GM19463 (cell line): ENCODE data around the gene WWOX.

Source experiments
- ATAC-seq: cut with Tn5 transposase; IDR thresholded peaks from one replicate; pipeline ENCODE4 v1.9.1; 2021; ENCODE audit warnings: mild to moderate bottlenecking, moderate library complexity; ENCODE audit not compliant: unreplicated experiment

The WWOX gene

GRCh38 chr16:79131321-79132075 lies 1032.0 kb downstream of the WWOX start:
- ATAC-seq: no peak

GRCh38 chr16:79132701-79133100 lies 1033.2 kb downstream of the WWOX start:
- ATAC-seq: no peak

- no peak for ATAC-seq
Measured at GRCh38 chr16:79134300-79134699, 1034.8 kb downstream of the WWOX start.

GRCh38 chr16:79136955-79137354 lies 1037.5 kb downstream of the WWOX start:
- ATAC-seq: no peak

GRCh38 chr16:79137426-79137939 lies 1038.0 kb downstream of the WWOX start:
- no peak for ATAC-seq

- ATAC-seq: no peak
Measured at GRCh38 chr16:79139799-79140198, 1040.3 kb downstream of the WWOX start.

- no peak for ATAC-seq
Measured at GRCh38 chr16:79143026-79143425, 1043.6 kb downstream of the WWOX start.

- ATAC-seq: no peak
Measured at GRCh38 chr16:79150151-79150550, 1050.7 kb downstream of the WWOX start.

GRCh38 chr16:79150632-79151310 lies 1051.3 kb downstream of the WWOX start:
- no peak for ATAC-seq

- ATAC-seq: no peak
Measured at GRCh38 chr16:79154086-79154485, 1054.6 kb downstream of the WWOX start.

GRCh38 chr16:79155471-79155870 lies 1056.0 kb downstream of the WWOX start:
- ATAC-seq: no peak

GRCh38 chr16:79155904-79156303 lies 1056.5 kb downstream of the WWOX start:
- ATAC-seq: no peak

GRCh38 chr16:79156761-79157160 lies 1057.3 kb downstream of the WWOX start:
- no peak for ATAC-seq

- no peak for ATAC-seq
Measured at GRCh38 chr16:79158337-79158736, 1058.9 kb downstream of the WWOX start.

- no peak for ATAC-seq
Measured at GRCh38 chr16:79159261-79160049, 1060.0 kb downstream of the WWOX start.

- no peak for ATAC-seq
Measured at GRCh38 chr16:79162977-79163376, 1063.5 kb downstream of the WWOX start.

GRCh38 chr16:79163691-79164387 lies 1064.4 kb downstream of the WWOX start:
- no peak for ATAC-seq

- no peak for ATAC-seq
Measured at GRCh38 chr16:79164388-79164995, 1065.0 kb downstream of the WWOX start.

- ATAC-seq: no peak
Measured at GRCh38 chr16:79165079-79165478, 1065.6 kb downstream of the WWOX start.

- no peak for ATAC-seq
Measured at GRCh38 chr16:79165506-79165905, 1066.1 kb downstream of the WWOX start.
